Duodenal mucosa (tissue), 2 donors: ENCODE data around the gene PRPF19.

Experiments
- H3K27ac ChIP-seq: one replicate; pipeline ENCODE4 v1.7.0; 2013; ENCODE audit warnings: low read depth, low read length
- H3K27me3 ChIP-seq, 2 donors: one replicate each; pipeline ENCODE4 v1.7.0; 2013; ENCODE audit warnings: low read length in 2 of 2, control low read depth in 1 of 2; ENCODE audit not compliant: insufficient read depth in 2 of 2, control insufficient read depth in 1 of 2
- H3K36me3 ChIP-seq, 2 donors: one replicate each; pipeline ENCODE4 v1.7.0; 2013; ENCODE audit warnings: low read length in 2 of 2, control low read depth in 1 of 2; ENCODE audit not compliant: insufficient read depth in 2 of 2, control insufficient read depth in 1 of 2
- H3K4me1 ChIP-seq, 2 donors: one replicate each; pipeline ENCODE4 v1.7.0; 2013; ENCODE audit warnings: low read length in 2 of 2, control low read depth in 1 of 2; ENCODE audit not compliant: insufficient read depth in 2 of 2, control insufficient read depth in 1 of 2
- H3K4me3 ChIP-seq, 2 donors: one replicate each; pipeline ENCODE4 v1.7.0; 2013; ENCODE audit warnings: low read length in 2 of 2, low read depth in 1 of 2
- H3K9ac ChIP-seq, 2 donors: one replicate each; pipeline ENCODE4 v1.7.0; 2013; ENCODE audit warnings: low read length in 2 of 2, low read depth in 1 of 2
- H3K9me3 ChIP-seq, 2 donors: one replicate each; pipeline ENCODE4 v1.7.0; 2013; ENCODE audit warnings: low read length in 2 of 2, control low read depth in 1 of 2; ENCODE audit not compliant: control insufficient read depth in 1 of 2

The PRPF19 gene

GRCh38 chr11:60932605-60933356, 26.4 kb upstream of the PRPF19 start:
- H3K36me3 ChIP-seq = no peaks in the 10 kb centered on the region
- H3K4me1 ChIP-seq = no peaks in the 10 kb centered on the region
- H3K9me3 ChIP-seq = no peaks in the 10 kb centered on the region
- H3K4me3 ChIP-seq = no peak overlapping the region
- no peak overlapping the region for H3K27ac ChIP-seq
- no peak overlapping the region for H3K9ac ChIP-seq
- H3K27me3 ChIP-seq = no peaks in the 10 kb centered on the region

- Histone ChIP-seq H3K36me3 (no peaks in the 10 kb centered on the region), H3K27ac (no peak overlapping the region)
Measured at GRCh38 chr11:60931917-60932316, 25.5 kb upstream of the PRPF19 start.

GRCh38 chr11:60930394-60930793, 24.0 kb upstream of the PRPF19 start:
- no peak overlapping the region for H3K4me3 ChIP-seq
- H3K4me1 ChIP-seq = peaks cover 0 to under 1% of the 10 kb centered on the region in 2 donors
- no peak overlapping the region for H3K27ac ChIP-seq
- peaks cover 4 to 13% of the 10 kb centered on the region in 2 donors for H3K27me3 ChIP-seq
- H3K9me3 ChIP-seq = no peaks in the 10 kb centered on the region
- H3K9ac ChIP-seq = no peak overlapping the region
- H3K36me3 ChIP-seq = no peaks in the 10 kb centered on the region

More at GRCh38 chr11:60931917-60932316, 25.5 kb upstream of the PRPF19 start:
- no peak overlapping the region for H3K9ac ChIP-seq
- no peaks in the 10 kb centered on the region for H3K4me1 ChIP-seq
- no peaks in the 10 kb centered on the region for H3K9me3 ChIP-seq
- H3K4me3 ChIP-seq = no peak overlapping the region
- H3K27me3 ChIP-seq = no peaks in the 10 kb centered on the region

GRCh38 chr11:60929764-60930163, 23.4 kb upstream of the PRPF19 start:
- Histone ChIP-seq H3K9ac (no peak overlapping the region), H3K27me3 (peaks cover 10 to 20% of the 10 kb centered on the region in 2 donors), H3K36me3 (no peaks in the 10 kb centered on the region), H3K27ac (no peak overlapping the region), H3K4me1 (peaks cover 6 to 7% of the 10 kb centered on the region in 2 donors), H3K4me3 (no peak overlapping the region), H3K9me3 (no peaks in the 10 kb centered on the region)

GRCh38 chr11:60928563-60929001, 22.2 kb upstream of the PRPF19 start:
- peaks cover 11 to 27% of the 10 kb centered on the region in 2 donors for H3K27me3 ChIP-seq
- H3K9ac ChIP-seq = no peak overlapping the region
- H3K36me3 ChIP-seq = no peaks in the 10 kb centered on the region
- no peak overlapping the region for H3K4me3 ChIP-seq
- H3K9me3 ChIP-seq = no peaks in the 10 kb centered on the region
- no peak overlapping the region for H3K27ac ChIP-seq
- peaks cover 14 to 15% of the 10 kb centered on the region in 2 donors for H3K4me1 ChIP-seq

- Histone ChIP-seq H3K9me3 (no peaks in the 10 kb centered on the region), H3K27me3 (peaks cover 11 to 27% of the 10 kb centered on the region in 2 donors), H3K36me3 (peaks cover 0 to 4% of the 10 kb centered on the region in 2 donors), H3K4me3 (no peak overlapping the region), H3K9ac (no peak overlapping the region), H3K4me1 (peaks cover 14 to 15% of the 10 kb centered on the region in 2 donors), H3K27ac (no peak overlapping the region)
Measured at GRCh38 chr11:60927600-60927999, 21.2 kb upstream of the PRPF19 start.

GRCh38 chr11:60927061-60927592, 20.7 kb upstream of the PRPF19 start:
- H3K9ac ChIP-seq = no peak overlapping the region
- H3K36me3 ChIP-seq = peaks cover 0 to 9% of the 10 kb centered on the region in 2 donors
- peaks cover 11 to 27% of the 10 kb centered on the region in 2 donors for H3K27me3 ChIP-seq
- H3K4me3 ChIP-seq = no peak overlapping the region
- no peaks in the 10 kb centered on the region for H3K9me3 ChIP-seq
- no peak overlapping the region for H3K27ac ChIP-seq
- peaks cover 14 to 15% of the 10 kb centered on the region in 2 donors for H3K4me1 ChIP-seq

GRCh38 chr11:60926500-60926899, 20.1 kb upstream of the PRPF19 start:
- H3K36me3 ChIP-seq = peaks cover under 1 to 15% of the 10 kb centered on the region in 2 donors
- H3K27me3 ChIP-seq = peaks cover 11 to 27% of the 10 kb centered on the region in 2 donors
- no peak overlapping the region for H3K9ac ChIP-seq
- H3K27ac ChIP-seq = no peak overlapping the region
- no peaks in the 10 kb centered on the region for H3K9me3 ChIP-seq
- H3K4me1 ChIP-seq = peaks cover 14 to 15% of the 10 kb centered on the region in 2 donors
- no peak overlapping the region for H3K4me3 ChIP-seq

GRCh38 chr11:60925868-60926267, 19.5 kb upstream of the PRPF19 start:
- Histone ChIP-seq H3K9ac (no peak overlapping the region), H3K36me3 (peaks cover 4 to 22% of the 10 kb centered on the region in 2 donors), H3K27me3 (peaks cover 11 to 27% of the 10 kb centered on the region in 2 donors), H3K4me1 (peaks cover 14 to 15% of the 10 kb centered on the region in 2 donors), H3K27ac (no peak overlapping the region), H3K9me3 (no peaks in the 10 kb centered on the region), H3K4me3 (no peak overlapping the region)
